PFSK-1 (cell line): ENCODE data around the gene ZFPM1.

Experiments
- FOXP2 ChIP-seq: optimal IDR thresholded peaks from 2 replicates; pipeline ENCODE3; 2011; ENCODE audit warnings: borderline replicate concordance, control low read depth, inconsistent platforms; ENCODE audit not compliant: insufficient read depth; ENCODE audit errors: extremely low read length, extremely low read depth
- POLR2AphosphoS5 ChIP-seq: IDR thresholded peaks from 2 replicates; pipeline ENCODE4 v1.6.1; 2012; ENCODE audit warnings: low read depth, mild to moderate bottlenecking, control low read depth, low read length, moderate library complexity
- SIN3A ChIP-seq: IDR thresholded peaks from 2 replicates; pipeline ENCODE4 v1.6.1; 2012; ENCODE audit warnings: mild to moderate bottlenecking, low read length, moderate library complexity, borderline replicate concordance; ENCODE audit not compliant: insufficient read depth
- TAF1 ChIP-seq: IDR thresholded peaks from 2 replicates; pipeline ENCODE4 v1.6.1; 2012; ENCODE audit warnings: low read length, control low read depth, borderline replicate concordance; ENCODE audit not compliant: insufficient read depth
- TF ChIP-seq, protein P1 (sequence below), 2 experiments: IDR thresholded peaks; 2 replicates each; pipeline versions ENCODE4 v1.6.1 to v1.8.0; 2011 to 2012; ENCODE audit warnings: low read depth in 2 of 2, low read length in 2 of 2, control low read depth in 1 of 2, inconsistent platforms in 1 of 2, mild to moderate bottlenecking in 1 of 2, moderate library complexity in 1 of 2; ENCODE audit not compliant: insufficient read depth in 1 of 2

ZFPM1 gene

DNA sequence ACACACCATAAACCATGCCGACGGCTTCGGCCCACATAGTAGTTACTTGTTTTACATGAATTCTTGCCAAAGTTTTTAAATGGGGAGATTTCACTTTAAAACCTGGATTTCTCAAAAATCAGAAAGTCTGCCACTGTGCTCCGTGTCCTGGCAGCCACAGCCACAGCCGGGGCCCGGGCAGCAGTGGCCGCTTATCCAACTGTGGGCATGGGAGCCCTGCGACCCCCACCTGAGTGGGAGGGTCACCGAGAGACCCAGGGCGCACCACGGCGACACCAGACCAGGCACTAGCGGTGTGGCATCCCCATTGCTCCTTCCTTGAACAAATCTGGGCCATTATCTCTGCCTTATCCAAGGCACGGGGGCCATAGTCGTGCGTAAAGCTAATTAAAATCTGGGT lies 40.3 kb upstream of the ZFPM1 start:
- no peak for TF ChIP-seq TAF1
- TF ChIP-seq, protein P1, sequence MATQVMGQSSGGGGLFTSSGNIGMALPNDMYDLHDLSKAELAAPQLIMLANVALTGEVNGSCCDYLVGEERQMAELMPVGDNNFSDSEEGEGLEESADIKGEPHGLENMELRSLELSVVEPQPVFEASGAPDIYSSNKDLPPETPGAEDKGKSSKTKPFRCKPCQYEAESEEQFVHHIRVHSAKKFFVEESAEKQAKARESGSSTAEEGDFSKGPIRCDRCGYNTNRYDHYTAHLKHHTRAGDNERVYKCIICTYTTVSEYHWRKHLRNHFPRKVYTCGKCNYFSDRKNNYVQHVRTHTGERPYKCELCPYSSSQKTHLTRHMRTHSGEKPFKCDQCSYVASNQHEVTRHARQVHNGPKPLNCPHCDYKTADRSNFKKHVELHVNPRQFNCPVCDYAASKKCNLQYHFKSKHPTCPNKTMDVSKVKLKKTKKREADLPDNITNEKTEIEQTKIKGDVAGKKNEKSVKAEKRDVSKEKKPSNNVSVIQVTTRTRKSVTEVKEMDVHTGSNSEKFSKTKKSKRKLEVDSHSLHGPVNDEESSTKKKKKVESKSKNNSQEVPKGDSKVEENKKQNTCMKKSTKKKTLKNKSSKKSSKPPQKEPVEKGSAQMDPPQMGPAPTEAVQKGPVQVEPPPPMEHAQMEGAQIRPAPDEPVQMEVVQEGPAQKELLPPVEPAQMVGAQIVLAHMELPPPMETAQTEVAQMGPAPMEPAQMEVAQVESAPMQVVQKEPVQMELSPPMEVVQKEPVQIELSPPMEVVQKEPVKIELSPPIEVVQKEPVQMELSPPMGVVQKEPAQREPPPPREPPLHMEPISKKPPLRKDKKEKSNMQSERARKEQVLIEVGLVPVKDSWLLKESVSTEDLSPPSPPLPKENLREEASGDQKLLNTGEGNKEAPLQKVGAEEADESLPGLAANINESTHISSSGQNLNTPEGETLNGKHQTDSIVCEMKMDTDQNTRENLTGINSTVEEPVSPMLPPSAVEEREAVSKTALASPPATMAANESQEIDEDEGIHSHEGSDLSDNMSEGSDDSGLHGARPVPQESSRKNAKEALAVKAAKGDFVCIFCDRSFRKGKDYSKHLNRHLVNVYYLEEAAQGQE (IDR thresholded peaks at IDR 0.05; ENCODE audit: insufficient read depth in 1 of 2, low read depth in 2 of 2, low read length in 2 of 2): no peak
- TF ChIP-seq SIN3A: no peak
- TF ChIP-seq FOXP2: no peak

DNA sequence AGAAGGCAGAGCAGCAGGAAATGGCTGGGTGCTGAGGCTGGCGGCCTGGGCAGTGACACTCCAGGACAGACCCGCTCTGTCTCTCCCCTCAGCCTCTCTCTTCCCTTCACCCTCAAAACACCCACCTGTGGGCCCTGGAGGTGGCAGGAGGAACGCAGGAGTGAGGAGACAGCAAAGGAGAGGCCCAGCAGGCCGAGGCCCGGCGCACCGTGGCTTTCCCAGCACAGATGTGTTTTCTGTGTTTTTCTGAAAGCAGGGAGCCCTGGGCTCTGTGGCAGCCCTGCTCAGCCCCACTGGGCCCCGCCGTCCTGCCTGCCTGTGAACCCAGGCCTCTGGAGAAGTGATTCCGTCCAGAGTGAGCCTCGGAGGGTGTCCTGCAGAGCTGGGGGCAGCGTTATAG lies 39.8 kb upstream of the ZFPM1 start:
- TF ChIP-seq FOXP2: no peak
- no peak for TF ChIP-seq SIN3A
- TF ChIP-seq, protein P1 (IDR thresholded peaks at IDR 0.05; ENCODE audit: insufficient read depth in 1 of 2, low read depth in 2 of 2, low read length in 2 of 2): no peak
- no peak for TF ChIP-seq POLR2AphosphoS5
- TF ChIP-seq TAF1: no peak

DNA sequence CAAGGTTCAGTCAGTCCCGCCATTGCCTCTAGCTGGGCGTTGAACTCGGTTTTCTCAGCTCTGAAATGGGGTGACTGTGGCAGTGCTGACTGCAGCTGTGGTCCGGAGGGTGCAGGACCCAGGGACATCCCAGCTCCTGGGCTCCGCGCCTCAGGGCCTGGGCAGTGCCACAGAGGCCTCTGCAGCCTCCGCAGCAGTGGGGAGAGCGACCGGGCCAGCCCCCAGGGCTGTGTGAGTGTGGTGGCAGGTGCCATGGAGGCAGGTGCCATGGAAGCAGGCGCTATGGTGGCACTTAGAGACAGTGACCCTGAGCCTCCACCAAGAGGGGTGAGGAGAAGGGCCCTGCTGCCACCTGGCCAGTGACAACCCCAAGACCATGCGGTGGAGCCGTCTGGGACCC lies 39.4 kb upstream of the ZFPM1 start:
- TF ChIP-seq POLR2AphosphoS5 (no peak), SIN3A (no peak), FOXP2 (no peak), TAF1 (no peak)
- TF ChIP-seq, protein P1 (IDR thresholded peaks at IDR 0.05; ENCODE audit: insufficient read depth in 1 of 2, low read depth in 2 of 2, low read length in 2 of 2): no peak

DNA sequence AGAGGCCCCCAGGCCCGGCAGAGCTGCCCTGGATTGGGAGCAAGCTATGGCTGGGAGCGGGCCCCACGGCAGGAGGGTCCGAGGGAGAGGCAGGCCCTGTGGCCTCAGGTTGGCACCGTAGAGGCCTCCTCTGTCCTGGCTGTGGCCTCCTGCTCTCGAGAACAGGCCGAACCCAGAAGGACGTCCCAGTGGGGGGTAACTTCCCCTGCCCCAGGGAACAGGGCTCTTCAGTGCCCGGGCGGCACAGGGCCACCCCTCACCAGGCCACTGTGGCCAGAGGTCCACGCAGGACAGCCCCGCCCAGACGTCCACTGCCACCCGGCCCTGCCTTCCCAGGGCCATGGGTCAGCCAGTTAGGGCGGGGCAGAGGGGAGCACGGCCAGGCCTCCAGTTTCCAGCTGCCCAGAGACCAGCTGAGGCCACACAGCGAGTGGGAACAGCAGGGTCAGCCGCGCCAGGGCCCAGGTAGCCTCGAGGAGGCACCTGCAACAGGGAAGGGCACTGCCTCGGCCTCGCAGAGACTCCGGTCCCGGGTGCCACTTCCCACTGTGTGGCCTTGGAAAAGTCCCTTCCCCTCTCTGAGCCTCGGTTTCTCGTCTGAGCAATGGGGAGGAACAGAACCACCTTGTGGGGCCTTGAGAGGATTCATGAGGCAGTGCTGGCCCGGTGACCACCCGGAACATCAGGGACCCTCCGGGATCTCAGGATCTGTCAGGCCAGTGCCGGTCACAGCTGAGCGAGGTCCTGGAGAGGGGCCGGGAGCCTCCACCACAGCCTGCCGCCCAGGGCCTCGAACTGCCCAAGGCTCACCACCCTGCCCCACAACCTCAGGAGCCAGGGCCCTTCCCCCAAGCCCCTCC lies 38.3 kb upstream of the ZFPM1 start:
- no peak for TF ChIP-seq POLR2AphosphoS5
- TF ChIP-seq, protein P1 (IDR thresholded peaks at IDR 0.05; ENCODE audit: insufficient read depth in 1 of 2, low read depth in 2 of 2, low read length in 2 of 2): no peak
- TF ChIP-seq SIN3A: no peak
- no peak for TF ChIP-seq TAF1
- no peak for TF ChIP-seq FOXP2

DNA sequence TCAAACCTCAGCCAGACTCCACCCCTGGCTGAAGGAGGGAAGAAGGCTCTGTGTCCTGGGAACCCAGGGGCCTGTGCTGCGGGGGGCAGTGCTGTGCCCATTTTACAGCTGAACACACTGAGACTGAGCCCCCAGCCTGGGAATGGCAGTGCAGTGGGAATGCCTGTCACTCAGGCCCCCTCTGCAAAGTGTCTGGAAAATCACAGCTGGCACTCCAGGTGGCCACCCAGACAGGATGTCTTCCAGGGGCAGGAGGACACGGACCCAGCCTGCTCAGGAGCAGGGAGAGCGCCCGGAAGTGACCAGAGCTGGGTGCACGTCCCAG lies 37.7 kb upstream of the ZFPM1 start:
- TF ChIP-seq, protein P1 (IDR thresholded peaks at IDR 0.05; ENCODE audit: insufficient read depth in 1 of 2, low read depth in 2 of 2, low read length in 2 of 2): no peak
- TF ChIP-seq SIN3A (no peak), POLR2AphosphoS5 (no peak), FOXP2 (no peak), TAF1 (no peak)
